GM18858 (cell line): ENCODE data around the gene DRAP1.
A peak's percentile ranks its signal among the peaks of the same experiment; 100 is the strongest.

Experiments used
- ATAC-seq: cut with Tn5 transposase; IDR thresholded peaks from one replicate; pipeline ENCODE4 v1.9.1; 2021; ENCODE audit not compliant: unreplicated experiment

Gene DRAP1

DNA sequence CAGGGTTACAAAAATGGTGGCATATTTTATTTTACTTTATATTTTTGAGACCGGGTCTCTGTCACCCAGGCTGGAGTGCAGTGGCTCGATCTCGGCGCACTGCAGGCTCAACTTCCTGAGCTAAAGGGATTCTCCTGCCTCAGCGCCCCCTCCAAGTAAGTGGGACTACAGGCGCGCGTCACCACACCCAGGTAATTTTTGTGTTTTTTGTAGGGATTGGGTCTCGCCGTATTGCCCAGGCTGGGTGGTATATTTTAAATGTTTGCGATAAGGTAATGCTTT is 18.4 kb upstream of the DRAP1 start:
- ATAC-seq: no peak

DNA sequence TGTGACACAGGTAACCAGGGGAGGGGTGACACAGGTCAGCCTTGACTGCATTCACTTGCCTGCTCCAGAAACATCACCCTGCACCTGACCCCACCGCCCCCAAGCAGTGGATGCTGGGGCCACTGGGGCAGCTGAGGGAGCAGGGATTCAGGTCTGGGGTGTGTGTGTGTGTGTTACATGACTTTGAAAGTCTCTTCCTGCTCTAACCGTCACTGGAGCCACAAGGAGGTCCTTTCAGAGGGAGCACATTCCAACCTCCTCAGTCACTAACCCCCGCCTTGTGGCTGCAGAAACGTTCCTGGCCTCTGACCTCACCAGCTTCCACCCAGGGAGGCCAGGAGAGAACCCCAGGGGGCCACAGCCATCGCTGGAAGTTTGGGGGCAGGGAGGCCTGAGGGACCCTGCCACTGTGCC is 16.2 kb upstream of the DRAP1 start:
- no peak for ATAC-seq

DNA sequence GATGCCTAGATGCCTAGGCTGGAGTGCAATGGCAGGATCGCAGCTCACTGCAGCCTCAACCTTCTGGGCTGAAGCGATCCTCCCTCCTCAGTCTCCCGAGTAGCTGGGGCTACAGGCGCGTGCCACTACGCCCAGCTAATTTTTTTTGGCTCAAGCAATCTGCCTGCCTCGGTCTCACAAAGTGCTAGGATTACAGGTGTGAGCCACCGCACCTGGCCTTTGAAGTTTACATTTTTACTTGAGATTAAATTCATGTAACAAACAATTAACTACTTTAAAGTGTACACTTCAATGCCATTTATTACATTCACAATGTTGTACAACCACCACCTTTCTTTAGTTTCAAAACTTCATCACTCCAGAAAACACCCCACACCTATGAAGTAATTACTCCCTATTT is 15.5 kb upstream of the DRAP1 start:
- ATAC-seq: no peak

DNA sequence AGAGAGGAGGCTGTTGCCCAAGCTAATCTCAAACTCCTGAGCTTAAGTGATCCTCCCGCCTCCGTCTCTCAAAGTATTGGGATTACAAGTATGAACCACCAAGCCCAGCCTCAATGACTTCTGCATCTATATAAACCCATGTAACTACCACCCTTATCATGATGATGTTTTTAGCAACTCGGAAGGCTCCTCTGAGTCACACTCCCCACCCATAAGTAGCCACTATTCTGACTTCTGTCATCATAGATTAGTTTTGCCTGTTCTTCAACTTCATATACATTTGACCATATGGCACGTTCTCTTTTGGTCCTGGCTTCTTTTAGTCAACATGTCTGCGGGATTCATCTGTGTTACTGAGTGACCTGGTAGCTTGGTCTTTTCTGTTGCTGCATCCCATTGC is 12.6 kb upstream of the DRAP1 start:
- no peak for ATAC-seq

DNA sequence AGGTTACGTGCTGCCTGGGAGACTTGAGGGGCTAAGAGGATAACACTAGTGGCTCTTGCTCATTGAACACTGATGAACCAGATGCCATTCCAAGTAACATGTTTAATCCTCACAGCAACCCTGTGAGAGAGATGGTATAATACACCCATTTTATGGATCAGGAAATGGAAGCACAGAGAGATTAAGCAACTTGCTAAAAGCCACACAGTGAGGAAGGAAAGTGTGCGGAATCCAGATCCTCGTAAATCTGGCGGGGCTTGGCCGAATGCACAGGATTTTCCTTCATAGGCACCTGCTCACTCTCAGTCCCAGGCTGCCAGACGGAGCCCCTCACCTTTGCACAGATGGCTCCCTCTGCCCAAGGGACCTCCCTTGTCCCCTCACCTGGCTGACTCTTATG is 11.3 kb upstream of the DRAP1 start:
- no peak for ATAC-seq

DNA sequence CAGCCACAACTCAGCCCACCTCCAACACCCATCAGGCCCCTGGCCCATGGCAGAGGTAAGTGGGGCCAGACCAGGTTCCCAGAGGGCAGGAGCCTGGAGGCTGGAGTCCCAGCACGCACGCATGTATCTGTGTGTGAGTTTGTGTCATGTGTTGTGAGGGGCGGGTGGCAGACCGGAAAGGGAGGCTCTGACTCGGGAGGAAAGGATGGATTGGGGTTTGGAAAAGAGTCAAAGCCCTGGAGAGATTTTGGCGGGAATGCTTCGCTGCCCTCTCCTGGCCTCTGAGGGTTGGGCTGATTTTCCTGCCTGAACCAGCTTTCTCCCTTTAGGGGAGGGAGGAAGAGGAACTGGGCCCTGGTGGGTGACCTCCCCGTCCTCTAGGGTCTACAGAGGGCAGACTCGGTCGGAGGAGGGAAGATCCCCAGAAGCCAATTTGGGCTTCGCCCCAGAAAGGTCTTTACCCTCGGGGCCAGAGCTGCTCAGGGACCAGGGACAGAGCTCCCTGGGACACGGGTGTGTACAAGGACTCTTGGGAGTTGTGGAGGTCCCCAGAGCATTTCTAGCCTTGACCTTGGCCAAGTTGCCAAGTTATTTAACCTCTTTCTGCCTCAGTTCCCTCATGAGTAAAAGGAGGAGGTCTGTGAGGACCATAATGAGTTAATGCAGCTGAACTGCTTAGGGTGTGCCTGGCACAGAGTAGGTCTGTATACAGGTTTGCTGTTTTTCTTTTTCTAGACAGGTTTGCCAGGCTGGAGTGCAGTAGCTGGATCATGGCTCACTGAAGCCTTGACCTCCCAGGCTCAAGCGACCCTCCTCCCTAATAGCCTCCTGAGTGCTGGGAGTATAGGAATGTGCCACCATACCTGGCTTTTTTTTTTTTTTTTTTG is 7.3 kb upstream of the DRAP1 start:
- no peak for ATAC-seq

DNA sequence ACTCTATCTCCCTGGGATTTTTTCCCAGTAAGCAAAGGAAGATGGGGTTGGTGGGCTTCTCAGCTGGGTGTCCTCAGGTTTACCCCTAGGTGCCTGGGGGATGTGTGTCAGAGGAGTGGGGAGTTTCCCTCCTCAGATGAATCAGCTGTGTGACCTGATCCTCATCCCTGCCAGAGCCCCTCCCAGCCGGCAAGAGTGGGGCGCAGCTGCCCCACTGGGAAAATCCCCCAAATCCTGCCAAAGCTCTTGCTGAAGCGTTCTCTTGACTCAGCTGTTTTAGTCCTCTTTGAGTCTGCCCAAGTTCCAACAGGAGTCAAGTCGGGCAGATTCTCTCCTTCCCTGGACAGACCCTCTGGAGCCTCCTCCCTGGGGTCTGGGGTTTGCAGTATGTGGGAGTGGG is 6.4 kb upstream of the DRAP1 start:
- ATAC-seq: no peak

DNA sequence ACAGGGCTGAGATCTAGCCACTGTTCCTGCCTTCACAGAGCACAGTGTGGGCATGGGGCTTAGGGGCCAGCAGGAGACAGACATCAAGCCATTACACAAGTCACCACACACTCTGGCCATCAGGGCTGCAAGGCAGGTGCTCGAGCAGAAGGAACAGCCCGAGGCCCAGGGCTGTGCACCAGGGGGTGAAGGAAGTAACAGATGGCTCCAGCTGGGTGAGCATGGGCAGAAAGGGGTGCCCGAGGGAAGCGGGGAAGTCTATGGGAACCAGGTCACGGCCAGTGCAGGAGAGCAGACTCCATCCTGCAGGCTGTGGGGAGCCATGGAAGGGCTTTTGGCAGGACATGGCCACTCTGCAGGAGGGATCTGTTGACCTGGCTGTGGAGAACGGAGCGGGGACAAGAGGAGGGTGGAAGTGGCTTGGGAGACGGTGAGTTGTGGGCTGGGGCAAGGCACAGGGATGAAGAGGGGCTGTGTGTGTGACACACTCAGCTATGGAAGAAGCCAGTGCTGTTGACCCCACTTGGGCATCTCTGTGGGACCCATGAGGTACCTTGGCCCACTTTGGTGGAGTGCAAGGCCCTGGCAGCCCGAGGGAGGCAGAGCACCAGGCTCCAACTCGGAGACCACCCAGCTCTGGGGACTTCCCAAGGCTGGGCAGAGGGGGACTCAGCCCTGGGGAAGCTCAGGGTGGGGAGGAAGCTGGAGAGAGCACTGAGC is 4.0 kb upstream of the DRAP1 start:
- no peak for ATAC-seq

DNA sequence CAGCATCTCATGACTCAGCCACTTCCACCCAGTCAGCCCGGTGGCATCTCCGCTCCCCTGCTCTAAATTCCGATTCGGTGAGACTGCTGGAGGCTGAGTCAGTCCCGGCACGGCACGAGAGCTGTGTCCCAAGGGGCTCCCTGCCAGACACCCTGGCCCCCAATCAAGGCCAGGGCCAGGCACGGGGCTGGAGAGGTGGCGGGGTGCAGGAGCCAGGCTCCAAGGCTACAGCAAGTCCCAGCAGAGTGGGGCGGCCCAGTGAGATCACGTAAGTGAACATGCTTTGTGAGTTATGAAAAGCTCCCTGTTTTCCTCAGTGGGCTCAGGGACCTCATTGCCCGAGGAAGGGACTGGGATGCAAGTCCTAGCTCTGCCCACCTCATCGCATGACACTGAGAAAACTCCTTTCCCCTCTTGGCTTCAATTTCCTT is 3.4 kb upstream of the DRAP1 start:
- ATAC-seq: no peak

DNA sequence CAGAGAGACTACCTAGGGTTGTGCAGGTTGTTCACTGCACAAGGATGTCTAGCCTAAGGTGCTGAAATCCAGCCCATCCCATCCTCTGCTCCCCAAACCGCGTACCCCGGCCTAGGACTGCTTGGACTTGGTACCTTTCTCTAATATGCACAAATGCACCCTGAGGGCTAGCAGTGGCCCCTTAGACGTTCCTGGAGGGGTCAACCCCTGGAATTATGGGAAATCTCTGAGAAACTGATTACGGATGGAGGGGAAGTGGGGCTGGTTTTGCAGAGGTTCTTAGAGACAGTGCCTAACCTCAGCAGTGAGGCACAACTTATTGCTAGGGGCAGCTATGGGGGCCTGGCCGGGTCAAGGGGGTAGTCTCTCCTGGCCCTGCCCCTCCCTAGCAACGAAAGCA is 2.8 kb upstream of the DRAP1 start:
- ATAC-seq: no peak

DNA sequence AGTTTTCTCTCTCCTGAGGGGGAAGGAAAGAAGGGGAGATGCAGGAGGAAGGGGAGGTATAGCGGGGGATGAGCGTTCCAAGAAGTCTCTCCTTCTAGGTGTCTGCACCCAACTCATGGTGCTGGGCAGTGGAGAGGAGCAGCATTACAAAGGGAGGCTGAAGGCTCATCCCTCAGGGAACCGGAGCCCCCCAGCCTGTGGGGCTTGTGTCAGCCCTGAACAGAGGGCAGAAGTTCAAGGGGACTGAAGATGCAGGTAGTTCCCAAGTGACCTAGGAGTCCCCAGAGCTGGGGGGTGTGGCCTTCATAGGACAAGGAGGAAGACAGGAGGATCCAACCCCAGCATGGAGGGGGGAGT is 2.2 kb upstream of the DRAP1 start:
- no peak for ATAC-seq

DNA sequence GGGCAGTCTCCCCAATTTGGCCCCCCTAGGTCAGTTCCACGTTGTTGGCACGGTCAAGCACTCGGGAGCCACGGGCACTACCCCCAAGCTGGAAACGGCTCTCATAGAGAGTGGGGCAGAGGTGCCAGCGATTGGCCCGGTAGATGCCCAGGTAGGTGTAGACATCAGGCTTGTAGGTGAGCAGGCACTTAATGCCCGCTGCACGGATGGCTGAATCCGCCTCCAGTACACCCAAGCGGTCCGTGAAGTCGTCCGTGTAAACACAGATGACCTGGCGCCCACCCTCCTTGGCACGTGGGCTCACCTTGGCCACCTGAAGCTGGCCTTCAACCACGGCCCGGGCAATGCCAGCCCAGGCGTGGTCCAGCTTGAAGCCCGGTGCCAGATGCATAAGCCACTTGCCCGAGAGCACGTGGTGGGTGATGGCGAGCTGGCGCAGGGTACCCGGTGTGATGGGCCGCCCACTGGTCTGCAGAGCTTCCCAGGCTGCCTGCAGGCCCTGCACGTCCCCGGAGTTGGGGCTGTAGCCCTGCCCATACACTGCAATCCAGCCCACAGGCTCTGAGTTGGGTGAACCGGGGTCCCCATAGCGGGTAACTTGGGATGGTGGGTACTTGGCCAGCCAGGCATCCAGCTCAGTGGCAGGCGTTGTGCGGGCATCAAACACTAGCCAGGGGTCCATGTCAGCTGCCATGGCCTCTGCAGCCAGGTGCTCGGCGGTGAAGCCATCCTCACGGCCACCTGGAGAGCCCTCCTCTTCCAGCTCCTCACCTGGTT is 1.6 kb upstream of the DRAP1 start:
- ATAC-seq: no peak

DNA sequence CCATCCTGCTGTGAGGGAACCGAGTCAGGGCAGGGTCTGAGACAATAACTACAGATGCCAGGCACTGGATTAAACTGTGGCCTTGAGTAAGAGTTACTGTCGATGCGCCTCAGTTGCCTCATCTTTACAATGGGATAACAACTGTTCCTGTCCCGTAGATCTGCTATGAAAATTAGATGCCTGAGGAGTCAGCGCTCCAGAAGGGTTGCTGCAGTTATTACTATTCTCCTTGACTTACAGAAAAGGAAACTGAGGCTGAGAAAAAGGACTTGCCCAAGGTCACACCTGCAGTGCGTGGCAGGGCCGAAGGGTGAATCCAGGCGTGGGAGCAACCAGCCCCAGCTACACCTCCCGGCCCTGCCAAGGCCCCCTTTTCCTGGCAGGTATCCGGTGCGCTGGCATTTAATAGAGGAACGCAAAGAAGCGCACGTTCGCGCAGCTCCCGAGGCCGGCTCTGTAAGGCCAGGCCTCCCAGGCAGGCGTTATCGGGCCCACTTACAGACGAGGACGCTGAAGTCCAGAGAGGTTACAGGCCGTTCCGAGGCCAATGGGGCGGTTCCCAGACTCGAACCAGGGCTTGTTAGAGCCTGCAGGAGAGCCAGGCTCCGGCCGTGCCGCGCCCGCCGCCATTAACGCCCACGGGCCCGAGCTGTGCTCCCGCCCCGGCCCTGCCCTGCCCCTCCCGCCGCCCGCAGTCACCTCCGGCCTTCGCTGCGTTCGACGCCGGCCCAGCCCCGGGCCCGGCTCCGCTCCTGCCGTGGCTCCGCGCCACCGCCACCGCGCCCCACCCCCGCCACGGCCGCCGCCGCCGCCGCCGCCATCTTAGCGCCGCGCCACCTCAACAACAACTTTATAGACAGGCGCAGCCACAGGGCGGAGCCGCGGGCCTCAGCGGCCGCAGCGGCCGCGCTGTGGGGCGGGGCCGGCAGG is 750 bp upstream of the DRAP1 start, which contains the start of gene C11orf68:
Gene C11orf68, minus strand, starts transcription at position 852 of the 930 bp plus-strand sequence. Its CDS starts 31 bp downstream, at position 821.
- ATAC-seq: peak; percentile 31

DNA sequence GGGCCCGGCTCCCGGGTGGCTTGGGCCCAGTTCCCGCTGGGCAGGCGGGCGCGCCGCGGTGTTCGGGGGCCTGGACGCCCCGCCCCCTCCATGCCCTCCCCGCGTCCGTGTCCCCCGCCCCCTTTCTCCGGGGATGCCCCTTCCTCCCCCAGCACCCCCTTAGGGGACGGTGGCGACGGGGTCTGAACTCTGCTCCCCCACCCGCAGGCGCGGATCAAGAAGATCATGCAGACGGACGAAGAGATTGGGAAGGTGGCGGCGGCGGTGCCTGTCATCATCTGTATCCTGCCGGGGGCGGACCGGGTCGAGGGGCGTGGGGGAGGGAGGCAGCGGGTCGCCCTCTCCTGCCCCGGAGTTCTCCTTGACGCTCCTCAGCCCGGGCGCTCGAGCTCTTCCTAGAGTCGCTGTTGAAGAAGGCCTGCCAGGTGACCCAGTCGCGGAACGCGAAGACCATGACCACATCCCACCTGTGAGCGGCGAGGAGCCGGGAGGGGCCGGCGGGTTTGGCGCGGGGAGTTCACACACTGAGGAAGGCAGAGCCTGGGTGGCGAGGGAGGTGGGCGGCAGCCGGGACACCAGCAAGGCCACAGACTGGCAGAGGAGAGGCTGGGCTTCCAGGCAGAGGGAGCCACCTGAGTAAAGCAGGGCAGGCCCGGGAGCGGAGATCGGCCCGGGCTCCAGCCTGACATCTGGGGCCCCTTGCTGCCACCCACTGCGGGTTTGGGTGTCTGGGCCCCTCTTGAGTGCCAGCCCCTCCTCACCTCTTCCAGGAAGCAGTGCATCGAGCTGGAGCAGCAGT is 546 bp downstream of the DRAP1 start:
- ATAC-seq: no peak

DNA sequence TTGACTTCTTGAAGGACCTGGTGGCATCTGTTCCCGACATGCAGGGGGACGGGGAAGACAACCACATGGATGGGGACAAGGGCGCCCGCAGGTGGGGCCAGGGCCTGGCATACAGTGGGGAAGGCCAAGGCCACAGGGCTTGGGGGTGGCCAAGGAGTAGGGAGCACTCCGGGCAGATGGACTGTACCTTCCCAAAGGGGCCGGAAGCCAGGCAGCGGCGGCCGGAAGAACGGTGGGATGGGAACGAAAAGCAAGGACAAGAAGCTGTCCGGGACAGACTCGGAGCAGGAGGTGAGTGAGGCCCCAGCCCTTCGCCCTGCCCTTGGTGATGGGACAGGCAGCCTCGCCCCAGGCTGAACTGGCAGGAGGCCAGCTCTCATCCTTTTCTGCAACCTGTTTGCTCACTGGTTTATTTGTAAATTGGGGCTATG is 1.2 kb downstream of the DRAP1 start:
- ATAC-seq: no peak

DNA sequence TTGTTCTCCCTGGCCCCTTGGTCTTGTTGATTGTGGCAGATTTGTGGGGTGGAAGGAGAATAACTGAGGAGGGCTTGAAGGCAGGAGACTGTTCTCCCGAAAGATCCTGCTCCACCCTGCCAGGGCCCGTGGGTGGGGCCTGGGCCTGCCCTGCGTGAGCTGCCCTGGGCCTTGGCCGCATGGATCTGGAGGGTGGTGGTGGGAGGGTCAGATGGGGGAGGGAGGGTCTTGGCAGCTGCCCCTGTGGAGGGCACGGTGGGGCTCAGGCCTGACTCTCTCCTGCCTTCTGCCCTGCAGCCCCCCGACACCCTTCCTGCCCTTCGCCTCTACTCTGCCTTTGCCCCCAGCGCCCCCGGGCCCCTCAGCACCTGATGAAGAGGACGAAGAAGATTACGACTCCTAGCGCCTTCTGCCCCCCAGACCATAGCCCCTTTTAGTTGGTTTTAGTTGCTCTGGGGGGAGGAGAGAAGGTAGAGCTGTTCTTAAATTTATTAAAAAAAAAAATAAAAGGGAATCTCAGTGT is 1.9 kb downstream of the DRAP1 start:
- ATAC-seq: no peak

DNA sequence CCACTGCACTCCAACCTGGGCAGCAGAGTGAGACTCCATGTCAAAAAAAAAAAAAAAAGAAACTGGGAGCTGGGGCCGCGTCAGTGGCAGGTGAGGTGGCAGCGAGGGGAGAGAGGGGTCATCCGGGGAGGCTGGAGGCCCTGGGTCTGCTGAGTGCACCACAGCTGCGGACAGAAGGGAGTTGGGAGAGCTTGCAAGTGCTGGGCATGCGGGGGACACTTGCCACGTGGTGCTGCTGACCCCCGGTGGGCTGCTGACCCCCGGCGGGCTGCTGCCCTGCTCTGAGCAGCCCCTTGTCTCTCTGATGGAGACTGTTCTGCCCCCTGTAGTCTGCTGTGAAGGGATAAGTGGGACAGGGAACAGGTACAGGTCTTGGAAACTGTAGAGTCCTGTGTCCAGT is 2.6 kb downstream of the DRAP1 start:
- ATAC-seq: no peak

DNA sequence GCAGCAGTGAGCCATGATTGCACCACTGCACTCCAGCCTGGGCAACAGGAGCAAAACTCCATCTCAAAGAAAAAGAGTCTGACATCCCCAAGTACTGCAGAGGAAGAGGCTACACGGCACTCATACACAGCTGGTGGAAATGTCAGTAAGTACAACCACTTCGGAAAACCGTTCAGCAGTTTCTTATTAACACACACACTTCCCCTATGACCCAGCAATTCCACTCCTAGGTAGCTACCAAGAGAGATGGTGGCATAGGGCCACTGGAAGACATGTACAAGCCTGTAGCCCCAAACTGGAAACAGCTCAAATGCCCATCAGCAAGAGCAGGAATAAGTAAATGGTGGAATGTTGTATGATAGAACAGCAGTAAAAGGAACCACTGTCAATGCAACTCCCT is 3.3 kb downstream of the DRAP1 start:
- ATAC-seq: no peak

DNA sequence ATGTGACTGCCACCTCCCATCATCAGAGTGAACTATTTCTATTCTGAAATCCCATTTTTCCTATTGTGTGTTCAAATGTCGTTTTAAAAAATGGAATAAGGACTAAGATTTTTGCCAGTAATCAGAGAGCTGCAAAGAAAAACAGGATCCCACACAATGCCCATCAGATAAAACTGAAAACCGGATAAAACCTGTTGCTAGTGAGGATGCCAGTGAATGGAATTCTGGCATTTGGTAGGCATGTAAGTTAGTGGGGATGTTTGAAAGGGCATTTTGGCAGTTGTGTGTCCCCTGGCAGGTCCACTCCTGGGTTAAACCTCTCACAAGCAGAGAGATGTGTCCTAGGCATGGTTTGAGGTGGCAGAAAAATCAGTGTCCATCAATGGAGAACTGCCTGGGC is 6.2 kb downstream of the DRAP1 start:
- ATAC-seq: no peak
